GM19467 (cell line): ENCODE data around the gene TSR3.

ENCODE experiments used
- ATAC-seq: cut with Tn5 transposase; IDR thresholded peaks from one replicate; pipeline ENCODE4 v1.9.1; 2021; ENCODE audit warnings: mild to moderate bottlenecking, moderate library complexity; ENCODE audit not compliant: unreplicated experiment

Gene TSR3

DNA sequence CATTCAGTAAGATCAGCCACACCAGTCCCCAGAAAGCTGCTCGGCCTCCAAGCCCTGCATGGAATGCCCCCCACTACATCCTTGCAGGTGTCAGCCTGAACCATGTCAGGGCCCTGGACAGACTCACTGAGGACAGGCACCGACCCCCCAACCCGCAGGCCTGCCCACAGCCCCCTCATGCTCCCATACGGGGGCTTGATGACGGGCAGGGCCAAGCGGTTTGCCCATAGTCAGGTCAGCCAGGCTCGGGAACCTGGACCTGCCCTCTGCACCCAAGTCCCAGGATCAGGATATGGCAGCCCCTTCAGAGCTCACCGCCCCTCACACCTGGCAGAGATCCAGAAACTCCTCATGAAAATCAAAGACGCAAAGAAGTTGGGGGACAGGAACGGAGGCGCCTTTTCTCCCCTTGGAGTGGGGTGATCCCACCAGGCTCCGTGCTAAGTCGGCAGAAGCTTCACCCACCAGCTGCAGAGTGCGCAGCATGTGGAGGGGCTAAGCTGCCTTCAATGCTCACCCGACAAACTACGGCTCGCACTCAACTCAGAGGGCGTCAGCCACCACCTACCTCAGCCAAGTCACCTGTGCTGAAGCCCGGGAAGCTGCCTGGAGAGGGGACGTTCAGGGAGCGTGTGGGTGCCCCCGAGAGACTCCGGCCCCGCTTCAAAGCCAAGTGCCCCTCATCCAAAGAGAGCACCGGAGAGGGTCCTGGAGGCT, 26.6 kb upstream of the TSR3 start:
- no peak for ATAC-seq

DNA sequence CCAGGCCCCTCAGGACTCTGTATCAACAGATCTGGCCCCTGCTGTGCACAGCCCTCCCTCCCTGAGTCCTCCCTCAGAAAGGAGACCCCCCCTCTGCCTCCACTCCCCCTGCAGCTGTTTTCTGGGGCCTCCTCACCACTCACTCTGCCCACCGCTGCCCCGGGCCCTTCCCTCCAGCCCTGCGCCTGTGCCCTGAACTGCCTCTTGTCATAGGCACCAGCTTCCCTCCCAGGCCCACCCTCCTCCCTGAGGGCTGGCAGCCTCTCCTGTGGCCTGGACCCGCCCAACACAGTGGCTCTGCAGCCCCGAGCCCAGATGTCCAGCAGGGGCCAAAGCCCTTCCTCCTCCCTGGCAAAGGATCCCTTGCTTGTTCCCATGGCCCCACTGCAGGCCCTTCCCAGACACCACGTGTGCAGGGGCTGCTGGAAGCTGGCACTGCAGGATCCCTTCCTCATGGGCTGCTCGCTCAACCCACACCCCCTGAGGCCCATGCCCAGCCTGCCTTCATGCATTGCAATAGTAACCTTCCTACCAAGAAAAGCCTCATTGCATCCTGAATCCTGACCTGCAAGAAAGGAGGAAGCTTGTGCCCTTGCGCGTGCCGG, 25.8 kb upstream of the TSR3 start:
- no peak for ATAC-seq

DNA sequence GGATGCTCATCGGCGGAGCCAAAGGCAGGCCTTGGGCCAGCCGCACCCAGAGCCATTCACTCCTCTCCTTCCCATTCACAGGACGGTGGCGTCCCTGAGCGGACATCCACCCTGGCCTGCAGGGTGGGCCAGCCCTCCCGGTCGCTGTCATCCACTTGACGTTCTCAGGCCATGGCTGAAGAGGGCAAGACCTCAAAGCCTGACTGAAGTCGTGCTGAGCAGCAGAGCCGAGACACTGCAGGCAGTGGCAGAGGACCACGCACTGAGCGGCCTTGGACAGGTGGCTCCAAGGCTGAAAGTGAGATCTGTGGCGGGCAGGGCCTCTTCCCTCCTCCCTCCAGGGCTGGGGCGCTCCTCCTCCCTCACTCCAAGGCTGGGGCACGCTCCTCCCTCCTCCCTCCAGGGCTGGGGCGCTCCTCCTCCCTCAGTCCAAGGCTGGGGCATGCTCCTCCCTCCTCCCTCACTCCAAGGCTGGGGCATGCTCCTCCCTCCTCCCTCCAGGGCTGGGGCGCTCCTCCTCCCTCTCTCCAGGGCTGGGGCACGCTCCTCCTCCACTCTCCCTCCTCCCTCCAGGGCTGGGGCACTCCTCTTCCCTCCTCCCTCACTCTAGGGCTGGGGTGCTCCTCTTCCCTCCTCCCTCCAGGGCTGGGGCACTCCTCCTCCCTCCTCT, 24.2 kb upstream of the TSR3 start:
- ATAC-seq = no peak

DNA sequence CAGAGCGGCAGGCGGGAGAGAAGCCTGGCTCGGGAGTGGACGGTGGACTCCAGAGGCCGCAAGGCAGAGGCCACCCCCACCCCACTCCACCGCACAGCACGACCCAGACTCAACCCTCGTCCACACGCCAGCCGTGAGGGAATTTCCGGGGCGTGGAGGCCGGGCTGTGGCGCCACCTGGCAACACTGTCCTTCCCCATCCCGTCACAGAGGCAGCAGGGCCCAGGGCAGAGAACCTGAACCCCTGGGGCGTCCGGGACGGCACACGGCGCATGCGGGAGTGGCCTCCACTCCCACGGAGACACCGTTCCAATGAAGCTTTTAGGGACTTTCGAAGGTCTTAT, 23.6 kb upstream of the TSR3 start:
- ATAC-seq = no peak

GRCh38 chr16:1374418-1375297, 23.0 kb upstream of the TSR3 start:
- ATAC-seq = no peak

DNA sequence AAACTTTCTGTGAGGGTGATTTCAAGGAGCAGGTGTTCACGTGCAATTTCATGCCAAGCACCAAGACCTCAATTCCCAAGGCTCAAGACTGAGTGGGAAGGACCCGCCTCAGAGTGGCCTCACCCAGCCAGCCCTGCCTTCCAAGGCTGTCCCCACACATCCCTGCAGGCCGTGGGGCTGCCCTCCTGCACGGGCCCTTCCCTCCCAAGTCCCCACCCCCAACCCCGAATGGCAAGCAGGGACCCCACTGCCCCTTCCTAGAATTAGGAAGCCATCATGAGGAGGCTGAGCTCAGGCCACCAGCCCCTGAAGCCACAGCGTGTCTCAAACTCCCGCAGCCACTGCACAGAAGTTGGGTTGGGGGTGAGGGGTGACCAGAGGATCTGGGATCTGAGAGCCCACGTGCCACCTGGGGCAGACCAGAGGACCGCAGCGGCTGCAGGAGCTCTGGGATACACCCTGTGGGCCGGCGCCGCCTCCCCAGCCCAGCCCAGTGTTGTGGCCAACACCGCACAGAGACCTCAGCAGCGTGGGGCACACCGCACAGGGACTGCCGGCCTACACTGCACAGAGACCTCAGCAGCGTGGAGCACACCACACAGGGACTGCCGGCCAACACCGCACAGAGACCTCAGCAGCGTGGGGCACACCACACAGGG, 20.7 kb upstream of the TSR3 start:
- no peak for ATAC-seq

DNA sequence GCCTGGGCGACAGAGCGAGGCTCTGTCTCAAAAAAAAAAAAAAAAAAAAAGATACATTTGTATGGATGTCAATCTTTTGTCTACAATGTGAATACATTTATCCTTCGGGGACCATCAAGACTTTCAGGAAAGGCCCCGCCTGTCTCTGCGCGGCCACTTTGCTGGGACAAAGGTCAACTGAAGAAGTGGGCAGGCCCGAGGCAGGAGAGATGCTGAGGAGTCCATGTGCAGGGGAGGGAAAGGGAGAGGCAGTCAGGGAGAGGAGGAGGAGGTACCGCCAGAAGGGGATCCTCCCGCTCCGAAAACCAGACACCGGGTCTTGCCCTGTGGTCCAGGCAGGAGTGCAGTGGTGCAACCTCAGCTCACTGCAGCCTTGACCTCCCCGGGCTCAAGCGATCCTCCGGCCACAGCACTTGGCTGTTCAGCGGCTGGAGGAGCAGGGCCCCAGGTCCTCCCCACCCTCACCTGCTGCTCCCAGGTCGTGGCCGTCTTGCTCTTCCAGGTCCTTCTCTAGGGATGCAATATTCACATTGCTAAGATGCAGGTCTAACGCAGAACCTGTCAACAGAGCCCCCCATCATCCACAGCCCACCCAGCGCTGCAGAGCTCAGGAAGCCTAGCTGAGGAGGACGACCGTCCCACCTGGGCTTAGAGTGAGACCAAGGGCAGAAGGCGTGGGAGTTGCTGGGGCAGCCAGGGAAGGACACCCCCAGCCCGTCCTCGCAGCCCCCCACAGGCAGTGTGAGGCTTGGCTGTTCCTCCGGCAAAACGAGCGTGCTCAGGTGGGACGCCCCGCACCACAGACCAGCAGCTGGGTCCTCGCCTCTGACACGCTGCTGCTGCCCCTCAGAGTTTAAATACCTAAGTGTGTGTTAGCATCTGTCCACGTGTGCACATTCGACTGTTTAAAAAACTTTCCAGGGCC, 19.6 kb upstream of the TSR3 start:
- no peak for ATAC-seq

DNA sequence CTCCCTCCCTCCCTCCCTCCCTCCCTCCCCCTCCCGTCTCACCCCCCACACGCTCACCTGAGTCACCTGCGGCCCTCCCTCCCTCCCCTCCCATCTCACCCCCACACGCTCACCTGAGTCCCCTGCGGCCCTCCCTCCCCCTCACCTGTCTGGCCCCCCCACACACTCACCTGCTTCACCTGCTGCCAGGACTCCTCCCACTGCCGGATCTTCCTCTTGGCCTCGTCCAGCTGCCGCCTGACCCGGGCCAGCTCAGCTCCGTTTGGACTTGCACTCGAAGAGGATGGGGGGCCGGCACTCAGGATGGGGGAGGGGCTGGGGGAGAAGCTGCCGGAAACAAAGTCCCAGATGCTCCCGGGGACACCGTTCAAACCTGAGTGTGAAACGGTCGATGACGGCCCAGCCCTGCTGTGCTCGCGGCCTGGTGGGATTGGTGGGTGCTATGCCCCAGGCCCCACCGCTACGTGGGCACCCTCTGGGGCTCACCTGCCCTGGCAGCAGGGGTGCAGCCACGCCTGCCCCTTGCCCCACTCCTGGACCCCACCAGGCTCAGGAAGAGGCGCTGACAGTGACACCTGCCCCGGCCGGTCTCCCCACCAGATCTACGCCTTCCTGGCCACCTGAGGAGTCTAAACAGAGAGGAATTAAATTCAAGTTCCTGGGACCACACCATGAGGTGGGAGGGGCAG, 16.0 kb upstream of the TSR3 start:
- no peak for ATAC-seq

DNA sequence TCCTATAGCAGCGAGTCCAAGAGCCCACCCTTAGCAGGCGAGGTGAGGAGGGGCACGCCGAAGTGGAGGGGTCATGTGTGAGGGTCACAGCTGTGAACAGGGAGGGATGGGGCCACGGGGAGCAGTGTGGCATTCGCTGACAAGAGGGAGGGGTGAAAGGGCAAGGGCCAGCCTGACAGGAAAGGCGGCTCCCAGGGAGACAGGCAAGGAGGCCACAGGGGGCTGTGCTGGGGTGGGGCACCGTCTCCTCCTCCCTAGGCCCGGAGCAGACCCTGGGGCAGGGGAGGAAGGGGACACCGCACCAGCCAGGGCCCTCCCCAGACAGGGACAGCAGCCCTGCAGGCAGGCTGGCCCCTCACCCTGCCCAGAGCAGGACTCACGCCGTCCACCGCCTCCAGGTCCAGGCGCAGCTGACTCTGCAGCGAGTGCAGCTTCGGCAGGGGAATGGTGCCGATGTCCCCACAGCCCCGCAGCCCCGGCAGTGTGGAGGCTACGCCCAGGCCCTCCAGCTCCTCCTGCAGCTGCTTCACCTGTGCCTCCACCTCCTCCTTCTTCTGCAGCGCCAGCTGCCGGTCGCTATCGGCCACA, 15.1 kb upstream of the TSR3 start:
- ATAC-seq = no peak

- ATAC-seq = no peak
Observed at GRCh38 chr16:1366060-1366711, 14.5 kb upstream of the TSR3 start.

DNA sequence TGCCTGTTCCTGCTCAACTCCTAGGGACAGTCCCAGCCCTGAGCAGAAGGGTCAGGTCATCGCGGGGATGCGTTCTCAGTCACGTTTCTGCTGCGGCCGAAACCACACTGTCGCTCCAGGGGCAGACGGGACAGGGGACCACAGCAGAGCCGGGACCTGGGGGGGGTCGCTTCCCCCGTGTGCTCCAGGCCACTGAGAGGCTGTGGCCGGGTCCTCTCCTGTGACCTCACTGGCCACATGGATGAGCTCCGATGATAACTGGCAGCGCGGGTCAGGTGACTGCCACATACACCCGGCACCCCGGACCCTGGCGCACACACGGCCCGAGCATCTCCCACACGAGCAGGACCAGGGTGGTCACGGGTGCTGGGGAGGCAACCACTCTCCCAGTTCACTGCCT, 12.8 kb upstream of the TSR3 start:
- ATAC-seq = no peak

DNA sequence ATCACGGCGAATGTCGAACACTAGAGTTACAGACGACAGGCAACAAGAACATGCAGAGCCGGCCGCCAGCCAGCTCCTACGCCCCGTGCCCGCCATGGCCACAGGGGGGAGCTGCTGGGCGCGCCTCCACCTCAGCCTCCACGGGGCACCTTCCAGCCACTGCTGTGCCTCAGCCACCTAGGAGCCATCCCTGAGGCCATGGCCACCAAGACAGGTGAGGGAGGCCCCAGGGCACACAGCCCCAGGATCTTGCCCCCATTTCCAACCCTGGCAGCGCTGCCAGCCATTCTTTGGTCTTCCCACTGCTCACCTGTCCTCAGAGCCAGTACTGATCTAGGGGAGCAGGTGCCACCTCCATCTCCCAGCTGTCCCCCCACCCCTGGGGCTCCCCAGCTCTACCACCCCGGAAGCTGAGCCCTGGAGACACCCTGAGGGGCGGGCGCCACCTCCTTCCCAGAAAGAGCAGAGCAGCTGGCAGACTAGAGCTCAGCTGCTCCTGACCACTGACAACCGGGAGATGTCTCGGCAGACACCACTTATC, 11.9 kb upstream of the TSR3 start:
- no peak for ATAC-seq

GRCh38 chr16:1362807-1363206, 11.1 kb upstream of the TSR3 start:
- ATAC-seq = no peak

DNA sequence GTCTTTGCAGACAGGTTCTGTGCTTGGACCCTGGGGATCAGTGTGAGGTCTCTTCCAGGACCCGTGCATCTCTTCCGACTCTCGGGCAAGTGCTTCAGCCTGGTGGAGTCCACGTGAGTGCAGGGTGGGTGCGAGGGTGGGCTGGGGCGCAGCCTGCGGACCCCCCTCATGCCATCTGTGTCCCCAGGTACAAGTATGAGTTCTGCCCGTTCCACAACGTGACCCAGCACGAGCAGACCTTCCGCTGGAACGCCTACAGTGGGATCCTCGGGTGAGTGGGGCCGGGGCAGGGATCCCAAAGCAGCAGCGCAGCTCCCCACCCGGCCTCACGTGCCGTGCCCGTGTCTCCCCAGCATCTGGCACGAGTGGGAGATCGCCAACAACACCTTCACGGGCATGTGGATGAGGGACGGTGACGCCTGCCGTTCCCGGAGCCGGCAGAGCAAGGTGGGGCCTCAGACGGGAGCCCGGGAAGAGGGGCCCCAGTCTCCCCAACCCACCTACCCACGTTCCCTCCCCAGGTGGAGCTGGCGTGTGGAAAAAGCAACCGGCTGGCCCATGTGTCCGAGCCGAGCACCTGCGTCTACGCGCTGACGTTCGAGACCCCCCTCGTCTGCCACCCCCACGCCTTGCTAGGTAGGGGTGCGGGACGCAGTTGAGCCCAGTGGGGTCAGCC, 10.1 kb upstream of the TSR3 start:
- no peak for ATAC-seq

DNA sequence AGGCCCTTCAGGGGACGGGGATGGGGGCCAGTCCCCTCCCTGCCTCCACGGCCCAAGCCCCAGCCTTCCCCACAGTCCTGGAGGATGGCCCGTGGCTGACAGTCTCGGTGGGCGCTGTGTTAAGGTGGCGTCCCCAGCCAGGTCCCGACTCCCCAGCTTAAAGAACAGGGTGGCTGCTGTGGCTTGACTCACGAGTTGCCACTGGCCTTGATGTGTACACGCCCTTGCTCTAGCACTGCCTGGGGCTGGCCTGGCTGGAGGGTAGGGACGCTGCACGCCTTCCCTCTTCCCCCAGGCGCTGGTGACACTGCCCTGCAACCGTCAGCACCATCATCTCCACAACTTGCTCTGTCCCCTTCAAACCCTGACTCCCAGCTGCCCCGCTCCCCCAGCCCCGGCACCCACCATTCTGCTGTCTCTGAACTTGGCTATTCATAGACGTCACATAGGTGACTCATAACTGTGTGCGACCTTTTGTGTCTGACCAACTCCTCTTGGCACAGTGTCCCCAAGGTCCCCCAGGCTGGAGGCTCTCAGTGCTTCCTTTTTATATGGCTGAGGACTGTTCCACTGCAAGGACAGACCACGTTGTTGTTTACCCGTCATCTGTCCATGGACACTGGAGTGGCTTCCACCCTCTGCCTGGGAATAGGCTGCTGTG, 6.4 kb upstream of the TSR3 start:
- no peak for ATAC-seq

GRCh38 chr16:1356061-1356900, 4.6 kb upstream of the TSR3 start:
- ATAC-seq = no peak
